ENCODE data around the gene USP3. TPM values are rescaled to one million over a fixed set of nuclear protein-coding genes. Genes with fewer than 3 reads are reported as not detected.

Gene USP3
- total RNA-seq, 4 donors from 2014 or later = 56.1 to 93.0 (median 73.7) TPM

DNA sequence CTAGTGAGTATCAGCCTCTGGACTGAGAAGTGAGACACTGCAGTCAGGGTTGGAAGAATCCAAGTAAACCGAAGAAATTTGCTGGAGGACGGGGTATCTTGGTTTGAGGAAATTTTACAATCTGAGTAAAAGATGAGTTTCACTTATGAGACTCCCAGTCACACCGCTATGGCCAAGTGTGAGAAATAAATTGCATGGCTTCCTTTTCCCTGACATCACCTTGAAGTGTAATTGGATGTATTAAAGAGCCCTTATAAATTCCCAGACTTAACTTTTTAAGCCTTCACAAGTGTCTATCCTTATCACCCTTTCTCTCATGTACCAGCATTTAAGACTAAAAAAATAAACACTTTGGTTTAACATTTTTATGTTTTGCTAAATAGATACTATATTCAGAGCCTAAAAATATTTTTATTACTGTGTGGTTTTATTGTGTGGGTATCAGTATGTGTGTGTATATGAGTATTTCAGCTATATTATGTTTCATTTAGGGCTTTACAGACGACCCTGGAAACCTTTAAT lies 23.8 kb downstream of the USP3 start:
- Histone ChIP-seq H3K36me3 (no peaks in the 10 kb centered on the region), H3K4me1 (peaks cover 12 to 64% (median 19%) of the 10 kb centered on the region in 4 donors), H3K27ac (no peak overlapping the region), H3K27me3 (no peaks in the 10 kb centered on the region), H3K4me3 (no peak overlapping the region), H3K9me3 (no peaks in the 10 kb centered on the region)
- 65 to 72% methylated on average over 3 to 4 of the region's 4 CpGs for WGBS, 2 donors (ENCODE audit: low coverage in 1 of 2)
- intact Hi-C loops (cut with DNase I; ENCODE audit: low total_unique reads) = no loop called here
- no peak for DNase-seq
- TF ChIP-seq, protein P1, sequence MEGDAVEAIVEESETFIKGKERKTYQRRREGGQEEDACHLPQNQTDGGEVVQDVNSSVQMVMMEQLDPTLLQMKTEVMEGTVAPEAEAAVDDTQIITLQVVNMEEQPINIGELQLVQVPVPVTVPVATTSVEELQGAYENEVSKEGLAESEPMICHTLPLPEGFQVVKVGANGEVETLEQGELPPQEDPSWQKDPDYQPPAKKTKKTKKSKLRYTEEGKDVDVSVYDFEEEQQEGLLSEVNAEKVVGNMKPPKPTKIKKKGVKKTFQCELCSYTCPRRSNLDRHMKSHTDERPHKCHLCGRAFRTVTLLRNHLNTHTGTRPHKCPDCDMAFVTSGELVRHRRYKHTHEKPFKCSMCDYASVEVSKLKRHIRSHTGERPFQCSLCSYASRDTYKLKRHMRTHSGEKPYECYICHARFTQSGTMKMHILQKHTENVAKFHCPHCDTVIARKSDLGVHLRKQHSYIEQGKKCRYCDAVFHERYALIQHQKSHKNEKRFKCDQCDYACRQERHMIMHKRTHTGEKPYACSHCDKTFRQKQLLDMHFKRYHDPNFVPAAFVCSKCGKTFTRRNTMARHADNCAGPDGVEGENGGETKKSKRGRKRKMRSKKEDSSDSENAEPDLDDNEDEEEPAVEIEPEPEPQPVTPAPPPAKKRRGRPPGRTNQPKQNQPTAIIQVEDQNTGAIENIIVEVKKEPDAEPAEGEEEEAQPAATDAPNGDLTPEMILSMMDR (IDR thresholded peaks at IDR 0.05) = no peak
- TF ChIP-seq EP300 (IDR thresholded peaks at IDR 0.05; ENCODE audit: low read depth) (no peak), POLR2AphosphoS5 (IDR thresholded peaks at IDR 0.05) (no peak)
- in situ Hi-C loops (cut with MboI; ENCODE audit: low pct_ligation_motif_present in 1 of 4, low pct_unique_long_range_greater_than_20kb in 1 of 4, low sequenced_read_pairs in 3 of 4) = no loop called here

DNA sequence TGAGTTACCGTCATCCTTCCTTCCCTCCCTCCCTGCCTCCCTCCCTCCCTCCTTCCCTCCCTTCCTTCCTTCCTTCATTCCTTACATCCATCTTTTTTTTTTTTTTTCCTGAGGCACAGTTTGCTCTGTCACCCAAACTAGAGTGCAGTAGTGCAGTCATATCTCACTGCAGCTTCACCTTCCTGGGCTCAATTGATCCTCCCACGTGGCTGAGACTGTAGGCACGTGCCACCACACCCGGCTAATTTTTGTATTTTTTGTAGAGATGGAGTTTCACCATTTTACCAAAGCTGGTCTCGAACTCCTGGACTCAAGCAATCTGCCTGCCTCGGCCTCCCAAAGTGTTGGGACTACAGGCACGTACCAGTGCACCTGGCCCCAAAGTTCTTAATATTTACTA lies 25.8 kb downstream of the USP3 start:
- no peak for DNase-seq
- H3K9me3 ChIP-seq = no peaks in the 10 kb centered on the region
- intact Hi-C loops (cut with DNase I; ENCODE audit: low total_unique reads) = no loop called here
- TF ChIP-seq, protein P1 (IDR thresholded peaks at IDR 0.05) = no peak
- TF ChIP-seq POLR2AphosphoS5 (IDR thresholded peaks at IDR 0.05) (no peak), POLR2A (IDR thresholded peaks at IDR 0.05) (no peak), EP300 (IDR thresholded peaks at IDR 0.05; ENCODE audit: low read depth) (no peak)
- 86 to 88% methylated on average over 1 to 7 of the region's 7 CpGs for WGBS, 2 donors (ENCODE audit: low coverage in 1 of 2)
- peaks cover 6 to 59% (median 13%) of the 10 kb centered on the region in 4 donors for H3K4me1 ChIP-seq
- in situ Hi-C loops (cut with MboI; ENCODE audit: low pct_ligation_motif_present in 1 of 4, low pct_unique_long_range_greater_than_20kb in 1 of 4, low sequenced_read_pairs in 3 of 4) = no loop called here
- H3K4me3 ChIP-seq = no peak overlapping the region
- H3K27ac ChIP-seq = no peak overlapping the region
- H3K36me3 ChIP-seq = no peaks in the 10 kb centered on the region
- H3K27me3 ChIP-seq = no peaks in the 10 kb centered on the region

DNA sequence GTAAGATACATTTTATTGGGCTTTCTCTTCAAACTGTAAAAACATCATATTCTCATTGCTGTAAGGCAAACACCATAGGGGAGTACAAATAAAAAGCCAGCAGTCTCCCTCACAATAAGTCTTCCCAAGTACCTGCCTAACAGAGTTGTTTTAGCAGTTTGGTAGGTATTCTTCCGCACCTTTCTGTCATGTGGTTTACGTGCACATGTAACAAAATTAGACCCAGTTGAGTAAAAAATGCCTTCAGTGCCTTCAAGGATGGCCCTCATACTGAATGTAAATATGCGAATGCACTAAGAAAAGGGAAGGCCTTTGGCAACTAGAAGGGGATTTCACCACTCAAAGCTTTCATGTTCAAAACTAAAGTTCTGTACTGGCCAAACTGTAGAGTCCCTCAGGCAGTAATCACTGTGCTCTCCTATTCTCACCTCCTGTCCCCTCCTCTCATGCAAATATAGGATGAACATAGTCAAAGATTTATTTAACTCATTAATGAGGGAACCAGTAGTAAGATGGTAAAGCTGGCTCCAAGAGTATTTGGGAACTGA lies 26.4 kb downstream of the USP3 start:
- Histone ChIP-seq H3K4me3 (no peak overlapping the region), H3K9me3 (no peaks in the 10 kb centered on the region), H3K4me1 (peaks cover 6 to 59% (median 14%) of the 10 kb centered on the region in 4 donors), H3K27ac (no peak overlapping the region), H3K36me3 (no peaks in the 10 kb centered on the region), H3K27me3 (no peaks in the 10 kb centered on the region)
- intact Hi-C loops (cut with DNase I; ENCODE audit: low total_unique reads) (no loop called here), in situ Hi-C loops (cut with MboI; ENCODE audit: low pct_ligation_motif_present in 1 of 4, low pct_unique_long_range_greater_than_20kb in 1 of 4, low sequenced_read_pairs in 3 of 4) (no loop called here)
- WGBS, 2 donors (ENCODE audit: low coverage in 1 of 2) = 88 to 100% methylated on average over 3 of the region's 3 CpGs
- DNase-seq = no peak
- TF ChIP-seq POLR2A (IDR thresholded peaks at IDR 0.05) (no peak), POLR2AphosphoS5 (IDR thresholded peaks at IDR 0.05) (no peak), EP300 (IDR thresholded peaks at IDR 0.05; ENCODE audit: low read depth) (no peak)
- TF ChIP-seq, protein P1 (IDR thresholded peaks at IDR 0.05) = no peak

DNA sequence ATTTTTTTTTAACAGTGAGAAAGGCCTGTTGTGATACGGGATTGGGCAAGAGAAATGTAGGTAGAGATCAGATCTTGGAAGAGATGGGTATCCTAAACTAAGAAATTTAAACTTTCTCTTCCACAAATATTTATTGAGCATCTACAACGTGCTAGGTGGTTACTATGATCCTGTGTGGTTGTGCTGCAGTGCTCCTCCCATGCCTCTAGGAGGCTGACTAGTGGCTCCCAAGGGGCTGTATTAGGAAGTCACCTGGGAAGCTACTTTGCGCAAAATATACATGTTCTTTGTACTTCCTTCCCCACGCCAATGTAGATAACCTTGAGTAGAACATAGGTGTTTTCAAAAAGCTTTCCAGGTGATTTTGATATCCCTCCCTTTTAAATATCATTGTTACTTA lies 27.2 kb downstream of the USP3 start:
- Histone ChIP-seq H3K4me3 (no peak overlapping the region), H3K4me1 (peaks cover 6 to 59% (median 17%) of the 10 kb centered on the region in 4 donors), H3K36me3 (no peaks in the 10 kb centered on the region), H3K27ac (no peak overlapping the region), H3K9me3 (no peaks in the 10 kb centered on the region), H3K27me3 (no peaks in the 10 kb centered on the region)
- no peak for DNase-seq
- intact Hi-C loops (cut with DNase I; ENCODE audit: low total_unique reads) (no loop called here), in situ Hi-C loops (cut with MboI; ENCODE audit: low pct_ligation_motif_present in 1 of 4, low pct_unique_long_range_greater_than_20kb in 1 of 4, low sequenced_read_pairs in 3 of 4) (no loop called here)
- TF ChIP-seq POLR2AphosphoS5 (IDR thresholded peaks at IDR 0.05) (no peak), EP300 (IDR thresholded peaks at IDR 0.05; ENCODE audit: low read depth) (no peak), POLR2A (IDR thresholded peaks at IDR 0.05) (no peak)
- TF ChIP-seq, protein P1 (IDR thresholded peaks at IDR 0.05) = no peak
- WGBS, 2 donors (ENCODE audit: low coverage in 1 of 2) = 89 to 94% methylated on average over 4 of the region's 4 CpGs

Data from transverse colon (tissue), 4 donors.